ENCODE data around the gene UBALD1.

Gene UBALD1

DNA sequence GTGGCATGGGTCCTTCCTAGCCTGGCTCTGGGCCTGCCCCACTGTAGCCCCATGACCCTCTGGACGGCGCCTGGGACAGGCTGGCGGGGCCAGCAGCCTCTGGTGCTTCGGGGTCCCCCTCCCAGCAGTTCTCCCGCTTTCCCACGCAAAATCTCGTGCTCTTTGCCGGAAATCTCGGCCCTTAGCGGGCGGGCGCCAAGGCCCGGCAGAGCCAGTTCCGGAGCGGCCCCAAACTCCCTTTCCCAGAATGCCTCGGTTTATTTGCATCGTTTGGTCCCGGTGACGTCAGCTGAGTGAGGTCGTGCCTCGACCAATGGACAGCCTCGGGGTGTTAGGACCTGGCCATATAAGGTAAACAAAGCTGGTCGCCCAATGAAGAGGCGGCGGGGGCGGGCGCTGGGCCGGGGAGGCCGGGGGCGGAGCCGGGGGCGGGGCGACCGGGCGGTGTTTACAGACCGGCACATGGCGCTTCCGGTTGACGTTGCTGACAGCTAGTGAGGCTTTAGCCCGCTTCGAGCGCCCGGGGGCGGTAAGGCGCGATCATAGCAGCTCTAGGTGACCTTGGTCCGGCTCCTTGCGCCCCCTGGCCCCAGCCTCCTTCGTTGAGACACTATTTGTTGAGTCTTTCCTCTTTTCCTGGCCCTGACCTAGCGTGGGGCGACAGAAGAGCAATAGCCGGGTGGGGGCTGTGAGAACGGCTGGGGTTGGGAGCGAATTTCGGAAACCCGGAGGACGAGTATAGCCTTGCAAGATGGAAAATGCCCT is 1.5 kb upstream of the UBALD1 start:
- in situ Hi-C loops (cut with HindIII; ENCODE audit: low sequenced_read_pairs) = no loop called here
- peak overlapping the region; percentile 62 for H3K4me3 ChIP-seq (ENCODE audit: low read depth, low read length)
- TF ChIP-seq, protein P1, sequence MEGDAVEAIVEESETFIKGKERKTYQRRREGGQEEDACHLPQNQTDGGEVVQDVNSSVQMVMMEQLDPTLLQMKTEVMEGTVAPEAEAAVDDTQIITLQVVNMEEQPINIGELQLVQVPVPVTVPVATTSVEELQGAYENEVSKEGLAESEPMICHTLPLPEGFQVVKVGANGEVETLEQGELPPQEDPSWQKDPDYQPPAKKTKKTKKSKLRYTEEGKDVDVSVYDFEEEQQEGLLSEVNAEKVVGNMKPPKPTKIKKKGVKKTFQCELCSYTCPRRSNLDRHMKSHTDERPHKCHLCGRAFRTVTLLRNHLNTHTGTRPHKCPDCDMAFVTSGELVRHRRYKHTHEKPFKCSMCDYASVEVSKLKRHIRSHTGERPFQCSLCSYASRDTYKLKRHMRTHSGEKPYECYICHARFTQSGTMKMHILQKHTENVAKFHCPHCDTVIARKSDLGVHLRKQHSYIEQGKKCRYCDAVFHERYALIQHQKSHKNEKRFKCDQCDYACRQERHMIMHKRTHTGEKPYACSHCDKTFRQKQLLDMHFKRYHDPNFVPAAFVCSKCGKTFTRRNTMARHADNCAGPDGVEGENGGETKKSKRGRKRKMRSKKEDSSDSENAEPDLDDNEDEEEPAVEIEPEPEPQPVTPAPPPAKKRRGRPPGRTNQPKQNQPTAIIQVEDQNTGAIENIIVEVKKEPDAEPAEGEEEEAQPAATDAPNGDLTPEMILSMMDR (IDR thresholded peaks at IDR 0.05; ENCODE audit: low read depth, low read length, missing control alignments) = peak; percentile 31
- DNase-seq (ENCODE audit: low read depth) = peak; percentile 100

DNA sequence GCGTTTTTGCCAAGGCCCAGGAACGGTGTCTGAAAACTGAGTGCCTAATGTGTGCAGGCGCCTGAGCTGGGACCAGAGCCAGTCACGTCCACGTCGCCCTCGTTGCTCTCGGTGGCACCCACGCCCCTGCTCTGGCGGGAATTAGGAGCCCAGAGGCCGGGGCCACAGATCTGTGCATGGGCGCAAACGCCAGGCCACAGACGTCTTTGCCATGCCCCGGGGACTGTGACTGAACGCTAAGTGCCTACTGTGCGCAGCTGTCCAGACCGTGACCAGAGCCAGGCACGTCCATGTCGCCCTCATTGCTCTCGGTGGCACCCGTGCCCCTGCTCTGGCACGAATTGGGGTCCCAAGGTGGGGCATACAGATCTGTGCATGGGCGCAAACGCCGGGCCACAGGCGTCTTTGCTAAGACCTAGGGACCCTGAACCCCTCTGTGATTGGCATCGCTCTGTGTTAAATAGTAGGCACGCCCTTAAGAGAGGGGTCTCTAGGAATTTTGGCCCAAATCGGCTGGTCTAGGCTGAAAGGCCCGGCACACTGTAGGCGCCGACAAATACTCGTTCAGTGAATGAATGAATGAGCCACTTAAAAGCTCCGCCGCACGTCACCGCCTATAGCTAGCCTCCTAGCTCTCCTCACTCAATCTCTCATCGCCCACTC is 827 bp upstream of the UBALD1 start:
- peak overlapping the region; percentile 70 for H3K4me3 ChIP-seq (ENCODE audit: low read depth, low read length)
- in situ Hi-C loops (cut with HindIII; ENCODE audit: low sequenced_read_pairs) = no loop called here
- TF ChIP-seq, protein P1 (IDR thresholded peaks at IDR 0.05; ENCODE audit: low read depth, low read length, missing control alignments) = no peak
- no peak for DNase-seq (ENCODE audit: low read depth)

DNA sequence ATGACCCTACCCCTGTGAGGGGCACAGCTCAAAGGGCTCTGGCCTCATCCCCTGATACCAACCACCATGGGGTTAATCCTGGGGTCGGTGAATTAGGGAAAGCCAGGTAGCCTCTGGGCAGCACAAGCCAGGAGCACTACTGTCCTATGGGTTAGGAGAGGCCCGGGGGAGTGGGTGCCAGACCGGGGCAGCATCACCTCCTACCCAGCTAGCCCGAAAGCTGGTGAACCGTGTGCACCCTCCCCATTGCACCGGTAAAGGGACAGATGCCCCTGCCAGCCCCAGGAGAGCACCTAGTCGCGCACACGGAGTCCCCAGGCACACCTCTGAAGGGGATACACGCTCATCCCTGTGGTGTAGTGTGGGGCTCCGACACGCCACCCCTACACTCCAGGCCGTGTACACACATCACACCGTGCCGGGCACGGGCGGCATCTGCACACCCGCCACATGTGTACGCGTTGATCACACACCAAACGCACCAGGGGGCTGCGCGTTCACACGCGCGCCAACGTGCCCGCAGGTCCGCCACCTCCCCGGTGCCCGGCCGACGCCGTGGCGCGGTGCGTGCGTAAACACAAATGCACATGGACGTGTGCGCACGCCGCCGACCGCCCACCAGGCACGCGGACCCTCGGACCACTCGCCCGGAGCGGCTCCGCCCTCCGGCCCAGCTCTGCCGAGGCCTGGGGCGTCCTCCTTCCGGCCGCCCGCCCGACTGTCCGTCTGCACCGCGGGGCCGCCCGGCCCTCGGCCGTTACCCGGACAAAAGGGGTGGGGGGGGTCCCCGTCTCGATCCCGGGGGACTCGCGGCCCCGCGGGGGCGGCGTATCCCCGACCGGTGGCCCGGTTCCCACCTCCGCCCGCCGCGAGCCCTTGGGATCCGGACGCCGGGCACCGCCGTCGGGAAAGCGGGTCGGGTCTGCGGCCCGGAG is 785 bp downstream of the UBALD1 start:
- TF ChIP-seq, protein P1 (IDR thresholded peaks at IDR 0.05; ENCODE audit: low read depth, low read length, missing control alignments) = no peak
- peak overlapping the region; percentile 70 for H3K4me3 ChIP-seq (ENCODE audit: low read depth, low read length)
- DNase-seq (ENCODE audit: low read depth) = no peak
- in situ Hi-C loops (cut with HindIII; ENCODE audit: low sequenced_read_pairs) = no loop called here

DNA sequence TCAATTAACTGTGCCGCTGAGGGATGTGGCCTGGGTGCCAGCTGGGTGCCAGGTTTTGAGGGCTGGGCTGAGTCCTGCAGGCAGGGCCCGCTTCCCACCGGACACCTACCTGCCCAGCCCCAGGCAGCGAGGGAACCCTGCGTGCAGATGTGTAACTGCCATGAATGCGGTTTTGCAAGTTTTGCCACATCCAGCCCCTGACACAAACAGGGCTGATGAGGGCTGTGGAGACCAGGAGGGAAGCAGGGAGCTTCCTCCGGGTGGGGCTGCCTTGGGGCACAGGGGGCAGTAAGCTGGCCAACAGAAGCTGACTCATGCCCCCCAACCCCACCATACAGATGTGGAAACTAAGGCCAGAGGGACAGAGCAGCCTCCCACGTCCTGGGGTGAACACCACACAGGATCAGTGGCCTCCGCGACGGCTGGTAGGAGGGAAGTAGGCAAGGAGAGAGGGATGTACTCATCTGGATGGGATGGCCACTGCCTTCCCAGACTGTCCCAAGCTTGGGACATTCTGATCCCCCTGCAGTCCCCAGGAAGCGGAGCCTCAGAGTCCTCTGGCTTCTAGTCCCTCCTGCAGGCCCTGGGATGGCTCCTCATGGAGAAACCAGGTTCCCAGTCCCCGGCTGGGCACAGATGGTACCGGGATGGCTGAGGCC is 1.6 kb downstream of the UBALD1 start:
- TF ChIP-seq, protein P1 (IDR thresholded peaks at IDR 0.05; ENCODE audit: low read depth, low read length, missing control alignments) = no peak
- DNase-seq (ENCODE audit: low read depth) = no peak
- peak overlapping the region; percentile 70 for H3K4me3 ChIP-seq (ENCODE audit: low read depth, low read length)
- in situ Hi-C loops (cut with HindIII; ENCODE audit: low sequenced_read_pairs) = no loop called here

DNA sequence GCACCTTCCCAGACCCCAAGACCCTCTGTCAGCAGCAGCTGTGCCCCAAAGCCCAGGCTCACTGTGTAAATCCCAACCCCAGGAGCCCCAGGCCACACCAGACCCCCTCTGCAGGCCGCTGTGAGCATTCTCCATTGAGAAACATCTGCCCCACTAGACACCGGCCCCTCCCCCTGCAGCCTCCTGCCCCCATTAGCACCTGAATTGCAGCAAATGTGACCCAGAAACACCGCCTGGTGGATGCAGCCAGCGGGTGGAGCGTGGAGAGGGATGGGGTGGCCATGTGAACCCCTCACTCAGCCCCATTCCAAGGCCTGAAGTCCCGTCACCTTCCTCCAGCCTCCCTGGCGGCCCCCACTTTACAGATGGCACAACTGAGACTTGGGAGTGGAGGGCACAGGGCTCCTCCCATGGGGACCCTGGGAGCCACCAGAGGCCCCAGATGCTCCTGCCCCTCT is 2.2 kb downstream of the UBALD1 start:
- TF ChIP-seq, protein P1 (IDR thresholded peaks at IDR 0.05; ENCODE audit: low read depth, low read length, missing control alignments) = peak; percentile 9
- in situ Hi-C loops (cut with HindIII; ENCODE audit: low sequenced_read_pairs) = no loop called here
- DNase-seq (ENCODE audit: low read depth) = no peak
- H3K4me3 ChIP-seq (ENCODE audit: low read depth, low read length) = peak overlapping the region; percentile 70

All from astrocyte of the cerebellum (primary cell).